Fibroblast of skin of abdomen (primary cell): Measurements from ENCODE around the gene ATXN1.

Experiments
- DNase-seq: peaks from one replicate; pipeline ENCODE4 v3.0.0-alpha.2; 2013

ATXN1 gene

DNA sequence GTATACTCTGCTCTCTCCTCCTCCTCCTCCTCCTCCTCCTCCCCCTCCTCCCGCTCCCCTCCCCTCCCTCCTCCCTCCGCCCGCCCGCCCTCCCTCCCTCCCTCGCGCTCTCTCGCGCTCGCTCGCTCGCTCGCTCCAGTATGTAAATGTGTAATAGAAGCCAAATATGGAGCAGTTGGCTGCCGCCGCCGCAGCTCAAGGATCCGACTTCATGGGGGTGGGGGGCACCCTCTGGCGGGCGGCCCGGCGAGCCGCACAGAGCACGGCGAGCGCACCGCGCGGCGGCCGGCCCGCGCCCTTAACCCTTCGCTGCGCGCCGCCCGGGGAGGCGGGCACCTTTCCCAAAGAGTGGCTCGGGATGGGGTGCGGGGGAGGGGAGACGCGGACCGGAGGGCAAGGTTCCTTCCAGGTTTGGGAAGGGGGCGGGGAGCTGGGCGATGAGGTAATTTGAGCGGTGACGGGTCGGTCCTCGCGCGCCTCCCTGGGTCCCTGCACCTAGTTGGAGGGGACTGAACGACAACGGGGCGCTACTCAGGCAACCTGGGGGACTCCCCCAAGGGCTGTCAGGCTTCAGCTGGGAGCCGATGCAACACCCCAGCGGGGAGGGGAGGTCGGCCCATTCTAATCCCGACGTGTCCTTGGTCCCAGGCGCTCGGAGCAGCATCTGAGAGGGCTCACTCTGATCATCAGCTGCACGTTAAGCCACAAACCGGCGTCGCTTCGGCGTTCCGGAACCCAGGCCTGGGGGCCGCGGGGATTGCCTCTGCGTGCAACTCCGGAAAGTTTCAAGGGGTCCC, 409 bp upstream of the ATXN1 start:
- peak; percentile 97 for DNase-seq

GRCh38 chr6:16759646-16760515, 1.4 kb downstream of the ATXN1 start:
- DNase-seq: peak; percentile 88

DNA sequence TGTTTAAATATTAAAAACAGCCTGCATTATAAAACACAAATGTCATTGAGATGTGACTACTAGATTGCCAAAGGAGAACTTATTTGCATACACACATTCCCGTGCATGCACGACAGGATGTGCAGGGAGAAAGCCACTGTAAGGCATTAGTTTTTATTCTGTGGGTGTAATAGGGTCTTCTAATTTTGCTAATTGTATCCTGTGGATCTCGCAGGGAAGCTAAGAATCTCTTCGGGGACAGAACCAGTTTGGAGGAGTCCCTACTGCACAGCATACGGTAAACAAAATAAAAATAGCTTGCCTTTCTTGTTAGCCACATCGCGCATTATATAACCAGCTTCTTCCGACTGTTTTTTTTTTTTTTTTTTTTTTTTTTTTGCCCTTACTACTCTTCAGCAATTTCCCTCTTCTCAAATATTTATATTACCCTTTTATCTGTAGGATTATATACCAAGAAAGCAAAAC, 2.0 kb downstream of the ATXN1 start:
- no peak for DNase-seq

DNA sequence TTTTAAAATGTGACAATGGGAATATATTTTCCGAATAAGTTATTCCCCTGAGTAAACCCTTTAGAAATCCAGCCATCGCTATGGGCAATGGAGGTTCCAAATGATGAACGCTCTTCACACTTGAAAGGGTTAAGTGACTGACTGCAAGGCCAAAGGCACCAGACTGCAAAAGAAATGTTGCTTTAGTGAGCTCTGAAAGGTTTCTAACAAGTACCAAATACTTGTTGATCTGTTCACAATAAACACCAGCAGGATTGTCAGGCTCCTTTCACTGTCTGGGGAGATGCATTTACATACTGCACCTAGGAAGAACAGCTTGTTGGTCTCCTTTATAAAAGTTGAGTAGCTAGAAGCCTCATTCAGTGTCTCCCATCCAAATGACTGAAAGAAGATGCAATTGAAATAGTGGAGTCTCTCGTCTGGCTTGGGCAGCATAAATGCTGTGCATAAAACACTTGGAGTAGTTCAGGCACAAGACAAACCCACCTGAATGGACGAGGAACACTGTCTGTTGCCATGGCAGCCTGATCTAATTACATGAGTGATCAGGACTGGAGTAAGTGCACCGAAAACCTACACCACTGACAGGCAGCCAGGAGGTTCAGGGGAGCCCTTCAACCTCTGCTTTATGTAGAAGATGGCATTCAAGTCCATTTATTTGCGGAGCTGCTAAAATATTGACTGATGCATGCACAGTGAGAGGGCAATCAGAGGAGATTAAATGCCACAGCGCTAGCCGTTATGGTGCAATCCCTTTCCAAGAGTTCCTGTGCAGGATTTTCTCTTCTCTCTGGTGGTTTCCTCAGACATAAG, 2.9 kb downstream of the ATXN1 start:
- no peak for DNase-seq

DNA sequence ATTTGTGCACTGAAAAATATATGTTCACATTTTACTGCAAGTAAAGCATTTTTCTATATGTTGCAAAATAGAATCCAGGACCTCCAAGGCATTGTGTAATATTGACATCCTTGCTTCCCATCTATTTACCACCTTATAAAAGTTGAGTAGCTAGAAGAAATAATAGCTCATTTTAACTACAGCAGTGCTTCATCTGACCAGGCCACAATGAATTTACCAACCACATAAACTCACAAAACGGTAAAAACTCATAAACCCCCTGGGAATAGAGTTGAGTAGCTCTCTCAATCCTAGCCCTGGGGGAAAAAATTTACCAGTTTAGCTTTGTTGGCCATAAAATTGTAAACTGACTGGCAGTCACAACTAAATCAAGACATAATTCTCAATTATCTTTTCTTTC, 3.9 kb downstream of the ATXN1 start:
- no peak for DNase-seq

DNA sequence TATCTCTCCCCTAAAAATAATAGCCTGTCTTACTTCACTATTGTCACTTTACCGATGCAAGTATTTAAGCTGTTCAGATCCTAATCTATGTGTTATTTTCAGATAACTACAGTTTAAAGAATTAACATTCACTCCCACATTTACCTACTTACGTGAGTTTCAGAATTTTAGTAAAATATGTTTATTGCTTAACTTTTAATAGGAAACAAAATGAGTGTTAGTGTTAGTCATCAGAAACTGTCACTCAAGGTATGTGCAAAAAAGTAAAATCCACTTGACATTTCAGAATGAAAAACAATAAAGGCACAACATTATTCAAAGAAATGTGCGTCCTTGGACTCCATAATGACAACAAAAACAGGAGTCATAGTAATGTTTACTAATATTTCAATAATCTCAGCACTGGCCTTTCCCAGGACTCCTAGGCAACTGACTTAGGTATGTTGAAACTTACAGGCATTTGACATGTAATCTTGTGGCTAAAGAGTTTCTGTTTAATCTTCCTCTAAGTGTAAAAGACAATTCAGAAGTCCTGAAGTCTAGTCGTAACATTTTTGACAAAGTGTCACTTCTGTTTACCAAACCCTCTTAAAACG, 4.5 kb downstream of the ATXN1 start:
- no peak for DNase-seq

GRCh38 chr6:16755544-16755943, 5.7 kb downstream of the ATXN1 start:
- no peak for DNase-seq

- no peak for DNase-seq
Measured at GRCh38 chr6:16754876-16755275, 6.4 kb downstream of the ATXN1 start.

DNA sequence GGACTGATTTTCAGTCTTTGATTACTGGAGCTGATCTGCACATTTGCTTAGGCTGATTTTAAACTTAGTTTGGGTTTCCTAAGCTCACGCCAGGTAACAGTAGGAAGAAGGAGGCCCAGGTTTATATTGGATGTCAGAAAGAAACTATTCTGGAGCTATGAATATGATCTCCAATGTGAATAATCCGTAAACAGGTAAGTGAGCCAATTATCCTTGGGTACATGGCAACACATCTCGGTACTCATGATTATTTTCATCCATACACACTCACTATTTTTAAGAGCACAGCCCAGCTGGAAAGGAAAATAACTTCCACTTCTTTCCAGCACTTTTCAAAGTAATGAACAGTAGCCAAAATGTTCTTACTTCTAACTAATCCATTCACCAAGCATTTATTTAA, 7.0 kb downstream of the ATXN1 start:
- DNase-seq: no peak

DNA sequence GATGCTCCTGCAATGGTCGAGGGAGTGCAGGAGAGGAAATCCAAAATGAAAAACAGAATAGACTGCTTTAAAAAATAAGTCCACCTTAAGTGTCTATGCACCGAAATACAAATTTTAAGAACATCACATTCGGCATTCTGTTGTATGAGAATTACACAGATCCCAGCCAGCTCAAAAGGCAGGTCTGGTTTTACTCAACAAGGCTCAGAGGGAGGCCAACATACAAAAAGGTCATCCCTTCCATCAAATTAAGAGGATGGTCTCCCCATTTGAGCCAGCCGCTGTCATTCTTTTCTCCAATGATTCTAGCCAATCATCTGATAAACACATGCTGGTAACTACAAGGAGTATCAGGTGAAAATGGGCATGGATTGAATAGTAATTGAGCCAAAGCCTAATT, 7.9 kb downstream of the ATXN1 start:
- DNase-seq: no peak

DNA sequence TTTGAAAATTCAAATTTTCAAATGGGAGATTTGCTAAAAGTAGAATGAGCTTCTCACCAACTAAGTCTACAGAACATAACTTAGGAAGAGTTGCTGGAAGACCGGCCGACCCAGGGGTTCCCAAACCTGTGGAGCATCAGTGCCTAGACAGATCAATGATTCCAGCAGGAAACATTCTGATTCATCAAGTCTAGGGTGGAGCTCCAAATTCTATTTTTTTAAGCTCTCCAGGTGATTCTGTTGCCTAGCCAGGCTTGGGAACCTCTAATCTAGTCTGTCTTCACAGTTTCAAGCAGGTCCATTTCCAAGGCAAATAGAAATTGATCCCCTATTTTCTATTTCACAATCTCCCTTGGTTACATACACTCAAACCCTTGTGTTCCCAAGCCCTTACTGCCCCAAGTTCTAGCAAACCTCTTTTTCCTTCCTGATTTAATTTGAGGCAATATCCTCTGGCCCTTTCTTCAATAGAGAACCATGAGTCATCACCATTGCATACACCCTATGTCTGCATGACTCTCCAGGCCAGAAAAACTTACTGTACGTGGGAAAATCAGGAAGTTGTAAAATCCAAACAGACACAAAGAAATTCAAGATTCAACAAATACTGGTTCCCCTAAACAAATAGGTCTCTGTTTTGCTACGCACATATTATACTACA, 8.9 kb downstream of the ATXN1 start:
- DNase-seq: peak; percentile 89

DNA sequence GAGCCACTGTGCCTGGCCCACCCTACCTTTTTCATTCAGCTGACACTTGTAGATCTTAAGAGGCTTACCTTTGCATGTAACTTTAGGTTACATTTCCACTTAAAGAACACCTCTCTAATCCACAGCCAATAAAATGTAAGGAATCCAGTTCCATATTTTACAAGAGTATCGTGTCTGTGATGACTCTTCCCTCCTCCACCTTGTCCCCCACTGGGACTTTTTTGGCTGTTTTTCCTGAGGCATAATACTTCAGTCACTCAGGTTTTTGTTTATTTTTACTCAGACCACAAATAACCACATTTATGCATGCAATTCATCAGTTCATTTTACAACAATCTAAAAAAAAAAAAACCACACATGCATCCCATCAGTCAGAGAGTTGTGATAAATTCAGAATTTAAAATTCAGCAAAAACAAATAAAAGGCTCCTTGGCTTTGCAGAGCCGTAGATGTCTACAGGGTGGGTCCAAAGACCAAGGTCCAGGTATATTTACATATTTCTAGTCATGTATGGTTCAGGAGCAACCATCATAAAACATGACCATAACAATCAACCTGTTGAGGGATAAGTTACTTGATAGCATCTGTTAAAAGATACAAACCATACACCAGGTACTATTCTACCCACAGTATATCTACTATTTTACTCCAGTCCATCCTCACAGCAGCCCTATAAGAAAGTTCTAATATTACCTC, 9.9 kb downstream of the ATXN1 start:
- DNase-seq: peak; percentile 57

DNA sequence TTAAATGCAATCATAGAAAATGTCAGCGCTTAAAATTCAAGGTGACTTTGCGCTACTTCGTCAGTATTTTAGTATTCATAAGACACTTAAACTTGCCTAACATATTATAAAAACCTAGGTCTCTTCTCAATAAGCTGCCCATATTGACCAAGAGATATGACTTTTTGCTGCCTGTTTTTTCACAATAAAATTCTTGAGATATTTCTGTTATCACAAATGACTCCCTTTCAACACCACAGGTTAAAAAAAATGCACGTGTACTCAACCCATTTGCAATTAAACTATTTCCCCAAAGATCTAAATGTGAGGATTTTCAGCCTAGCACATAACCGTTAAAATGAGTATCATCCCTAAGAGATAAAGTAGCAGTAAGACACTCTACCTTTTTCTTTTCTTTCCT, 10.7 kb downstream of the ATXN1 start:
- DNase-seq: no peak

GRCh38 chr6:16749516-16750485, 11.5 kb downstream of the ATXN1 start:
- DNase-seq: no peak

- DNase-seq: no peak
Measured at GRCh38 chr6:16748025-16748319, 13.3 kb downstream of the ATXN1 start.

DNA sequence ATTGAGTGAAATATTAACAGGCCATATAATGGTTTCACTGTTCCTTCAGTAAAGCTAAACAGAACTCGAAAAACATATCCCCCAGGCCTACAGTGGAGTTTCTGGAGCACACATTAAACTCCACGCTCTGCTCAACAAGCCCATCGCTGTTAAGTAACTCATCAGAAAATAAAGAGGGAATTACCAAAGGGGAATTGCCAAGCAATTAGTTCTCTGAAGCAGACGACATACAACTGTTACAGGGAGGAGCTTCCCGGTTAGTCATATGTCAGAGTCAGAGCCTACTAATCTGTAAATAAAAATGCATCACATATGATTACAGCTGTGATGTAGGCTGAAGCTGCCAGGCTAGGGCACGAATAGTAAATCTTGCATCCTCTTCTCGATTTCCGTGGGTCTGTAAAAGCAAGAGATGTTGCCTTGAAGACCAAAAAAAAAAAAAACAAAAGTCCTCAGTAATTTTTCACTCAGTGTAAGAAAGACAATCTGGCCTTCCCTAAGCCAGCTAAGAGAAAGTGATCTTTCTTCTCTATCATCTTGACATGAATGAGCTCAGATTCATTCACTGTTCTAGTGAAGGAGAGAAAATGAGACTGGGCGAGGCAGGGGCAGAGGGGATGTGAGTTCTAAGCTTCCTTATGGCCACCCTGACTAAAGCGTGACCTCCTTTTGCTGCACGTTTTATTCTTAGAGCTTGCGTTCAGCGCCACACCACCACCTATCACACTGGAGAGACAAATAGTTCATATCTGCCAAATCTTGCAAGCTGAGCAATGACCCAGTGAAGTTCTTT, 13.8 kb downstream of the ATXN1 start:
- DNase-seq: peak; percentile 81

DNA sequence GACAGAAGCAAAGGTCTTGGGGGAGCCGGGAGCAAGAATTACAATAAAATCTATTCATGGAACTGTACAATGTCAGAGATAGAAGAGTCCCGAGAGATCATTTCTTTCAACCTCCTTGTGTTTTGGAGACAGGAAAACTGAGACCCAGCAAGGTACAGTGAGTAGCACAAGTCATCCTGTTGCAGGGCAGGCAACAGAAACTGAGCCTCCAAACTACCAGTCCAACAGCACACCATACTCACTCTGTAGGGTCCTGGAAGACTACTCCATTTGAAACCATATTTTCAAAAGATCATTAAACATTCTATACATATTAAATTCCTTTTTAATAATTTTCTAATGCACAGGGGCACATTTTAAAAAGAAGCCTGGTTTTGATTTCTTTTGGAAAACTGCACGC, 14.4 kb downstream of the ATXN1 start:
- no peak for DNase-seq

DNA sequence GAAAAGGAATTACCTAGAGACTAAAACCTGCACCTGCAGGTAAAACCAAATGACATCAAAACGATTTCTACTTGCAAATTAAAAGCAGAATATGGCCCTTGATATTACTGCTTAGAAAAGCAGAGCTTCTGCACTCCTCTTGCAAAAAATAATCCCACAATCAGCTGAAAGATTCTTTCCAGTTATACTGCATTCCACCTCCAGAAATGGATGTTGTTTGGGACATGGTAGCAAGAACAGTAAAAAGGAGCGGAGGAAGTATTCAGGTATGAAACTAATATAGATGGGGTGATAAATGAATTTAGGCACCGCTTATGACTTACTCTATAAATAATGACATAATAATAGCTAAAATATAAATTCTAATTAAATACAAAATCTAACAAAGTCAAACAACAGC, 14.9 kb downstream of the ATXN1 start:
- DNase-seq: no peak

DNA sequence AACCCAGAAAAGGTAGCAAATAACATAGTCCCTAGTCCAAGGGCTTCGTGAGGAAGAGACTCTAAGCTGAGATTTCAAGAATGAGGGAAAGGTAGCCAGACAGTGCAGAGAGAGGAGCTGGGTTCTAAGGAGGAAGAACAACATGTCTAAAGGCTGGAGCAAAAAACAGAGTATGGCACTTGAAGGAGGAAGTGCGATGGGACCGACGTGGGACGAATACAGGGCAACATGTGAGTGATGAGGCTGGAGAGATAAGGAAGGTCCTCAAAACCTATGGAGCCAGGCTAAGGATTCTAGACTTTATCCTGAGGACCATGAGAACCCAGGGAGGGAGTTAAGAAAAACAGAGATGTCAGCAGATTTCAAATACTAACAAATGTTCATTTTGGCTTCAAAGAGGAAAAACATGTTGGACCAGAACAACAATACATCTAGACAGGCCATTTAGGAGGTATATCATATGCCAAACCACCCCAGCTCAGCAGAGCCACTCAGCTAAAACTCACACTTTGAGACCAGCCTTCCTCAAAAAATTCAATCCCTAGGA, 17.5 kb downstream of the ATXN1 start:
- DNase-seq: no peak
